ENCODE data around the gene PUS1. TPM values are rescaled to one million over a fixed set of nuclear protein-coding genes. Genes with fewer than 3 reads are reported as not detected.

Gene PUS1
- total RNA-seq, 6 experiments from 2014 or later = 14.7 to 23.1 (median 17.7) TPM

DNA sequence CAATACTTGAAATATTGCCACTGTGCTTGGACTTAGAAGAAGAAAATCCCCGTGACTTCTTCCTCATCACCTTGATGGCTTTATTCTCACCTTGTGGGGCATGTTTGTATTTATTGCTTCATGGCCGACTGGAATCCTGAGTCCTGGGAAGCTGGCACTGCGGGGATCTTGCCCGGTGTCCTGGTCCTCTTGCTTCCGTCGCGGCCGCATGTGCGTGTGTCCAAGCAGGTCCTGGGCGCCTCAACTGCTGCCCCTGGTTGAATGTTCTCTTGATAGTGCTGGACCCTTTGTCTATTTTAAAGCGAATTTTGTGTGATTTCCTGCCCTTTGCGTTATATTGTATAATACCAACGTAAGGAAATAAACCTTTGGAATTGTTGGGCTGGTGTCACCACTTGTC, 6.3 kb upstream of the PUS1 start:
- H3K27me3 ChIP-seq = no peaks in the 10 kb centered on the region
- intact Hi-C loops (cut with DNase I) = no loop called here
- no peak overlapping the region for H3K27ac ChIP-seq
- WGBS (ENCODE audit: insufficient coverage, low coverage, low lambda C conversion rate, missing lambda C conversion rate) = 87% methylated on average over 8 of the region's 13 CpGs
- TF ChIP-seq, protein P1, sequence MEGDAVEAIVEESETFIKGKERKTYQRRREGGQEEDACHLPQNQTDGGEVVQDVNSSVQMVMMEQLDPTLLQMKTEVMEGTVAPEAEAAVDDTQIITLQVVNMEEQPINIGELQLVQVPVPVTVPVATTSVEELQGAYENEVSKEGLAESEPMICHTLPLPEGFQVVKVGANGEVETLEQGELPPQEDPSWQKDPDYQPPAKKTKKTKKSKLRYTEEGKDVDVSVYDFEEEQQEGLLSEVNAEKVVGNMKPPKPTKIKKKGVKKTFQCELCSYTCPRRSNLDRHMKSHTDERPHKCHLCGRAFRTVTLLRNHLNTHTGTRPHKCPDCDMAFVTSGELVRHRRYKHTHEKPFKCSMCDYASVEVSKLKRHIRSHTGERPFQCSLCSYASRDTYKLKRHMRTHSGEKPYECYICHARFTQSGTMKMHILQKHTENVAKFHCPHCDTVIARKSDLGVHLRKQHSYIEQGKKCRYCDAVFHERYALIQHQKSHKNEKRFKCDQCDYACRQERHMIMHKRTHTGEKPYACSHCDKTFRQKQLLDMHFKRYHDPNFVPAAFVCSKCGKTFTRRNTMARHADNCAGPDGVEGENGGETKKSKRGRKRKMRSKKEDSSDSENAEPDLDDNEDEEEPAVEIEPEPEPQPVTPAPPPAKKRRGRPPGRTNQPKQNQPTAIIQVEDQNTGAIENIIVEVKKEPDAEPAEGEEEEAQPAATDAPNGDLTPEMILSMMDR (IDR thresholded peaks at IDR 0.05) = no peak
- no peak for TF ChIP-seq POLR2A (IDR thresholded peaks at IDR 0.05)
- ATAC-seq (no peak), DNase-seq (no peak)
- H3K36me3 ChIP-seq = peaks cover 0 to 30% (median 19%) of the 10 kb centered on the region in 4 donors
- no peaks in the 10 kb centered on the region for H3K9me3 ChIP-seq
- H3K4me1 ChIP-seq = no peaks in the 10 kb centered on the region
- H3K4me3 ChIP-seq = no peak overlapping the region

DNA sequence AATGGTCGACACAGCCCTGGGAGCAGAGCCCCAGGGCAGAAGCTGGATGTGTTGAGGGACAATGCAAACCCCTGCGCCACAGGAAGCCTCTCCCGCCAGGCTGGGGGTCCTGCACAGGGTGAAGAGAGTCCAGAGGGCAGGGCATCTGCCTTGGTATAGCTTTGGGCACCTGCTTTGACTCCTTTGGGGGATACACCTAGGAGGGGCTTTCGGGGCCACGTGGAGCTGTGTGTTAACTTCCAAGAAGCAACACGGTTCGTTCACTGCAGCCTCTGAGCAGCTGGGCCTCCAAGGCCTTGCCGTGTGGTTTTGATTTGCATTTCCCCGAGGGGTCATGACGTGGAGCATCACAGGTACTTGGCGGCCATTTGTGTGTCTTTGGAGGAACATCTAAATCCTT, 5.8 kb upstream of the PUS1 start:
- no peak overlapping the region for H3K4me3 ChIP-seq
- peaks cover 0 to 30% (median 19%) of the 10 kb centered on the region in 4 donors for H3K36me3 ChIP-seq
- ATAC-seq = peak in 1 of 4 donors; percentile 5
- TF ChIP-seq POLR2A (IDR thresholded peaks at IDR 0.05) = no peak
- TF ChIP-seq, protein P1 (IDR thresholded peaks at IDR 0.05) = no peak
- WGBS (ENCODE audit: insufficient coverage, low coverage, low lambda C conversion rate, missing lambda C conversion rate) = 81% methylated on average over 6 of the region's 11 CpGs
- no peak for DNase-seq
- intact Hi-C loops (cut with DNase I) = no loop called here
- H3K9me3 ChIP-seq = no peaks in the 10 kb centered on the region
- no peak overlapping the region for H3K27ac ChIP-seq
- H3K27me3 ChIP-seq = no peaks in the 10 kb centered on the region
- no peaks in the 10 kb centered on the region for H3K4me1 ChIP-seq

DNA sequence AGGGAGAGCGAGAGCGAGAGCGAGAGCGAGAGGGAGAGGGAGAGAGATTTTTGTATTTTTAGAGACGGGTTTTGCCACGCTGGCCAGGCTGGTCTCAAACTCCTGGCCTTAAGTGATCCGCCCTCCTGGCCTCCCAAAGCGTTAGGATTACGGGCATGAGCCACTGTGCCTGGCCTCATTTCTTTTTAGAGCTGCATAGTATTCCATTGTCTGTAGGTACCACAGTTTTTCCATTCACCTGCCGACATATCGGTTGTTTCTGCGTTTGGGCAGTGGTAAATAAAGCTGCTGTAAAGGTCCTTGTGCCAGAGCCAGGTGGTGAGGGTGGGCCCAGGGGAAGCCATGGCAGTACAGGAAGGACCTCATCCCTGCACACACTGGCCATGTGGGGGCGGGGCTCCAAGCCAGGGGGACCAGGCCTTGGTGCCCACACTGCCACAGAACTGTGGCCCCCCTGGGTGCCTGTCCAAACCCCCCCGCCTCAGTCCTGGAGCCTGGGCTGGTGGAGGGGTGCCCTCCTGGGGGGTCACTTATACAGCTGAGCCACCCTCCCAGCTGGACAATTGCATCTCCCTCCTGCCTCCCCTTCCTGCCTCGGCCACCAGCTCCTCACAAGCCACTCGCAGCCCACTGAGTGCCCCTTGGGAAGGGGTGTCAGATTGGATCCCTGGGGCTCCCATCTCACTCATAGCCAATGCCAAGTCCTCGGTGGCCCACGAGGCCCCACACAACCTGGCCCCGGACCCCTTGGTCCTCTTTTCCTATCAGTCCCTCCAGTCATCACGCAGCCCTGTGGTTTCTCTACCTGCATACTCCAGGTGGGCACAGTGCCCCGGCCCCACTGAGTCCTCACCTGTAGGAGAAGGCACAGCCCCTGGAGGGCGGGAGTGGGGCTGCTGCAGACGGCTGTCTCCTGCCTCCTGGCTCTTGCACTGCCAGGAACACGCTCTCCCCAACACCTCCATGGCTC, 1.7 kb upstream of the PUS1 start:
- DNase-seq = peak in 2 of 3 donors; percentile 54 to 56
- Histone ChIP-seq H3K36me3 (peaks cover 0 to 8% (median 2%) of the 10 kb centered on the region in 4 donors), H3K9me3 (no peaks in the 10 kb centered on the region), H3K4me1 (peaks cover 0 to 8% (median 0%) of the 10 kb centered on the region in 4 donors), H3K27me3 (no peaks in the 10 kb centered on the region), H3K27ac (no peak overlapping the region), H3K4me3 (no peak overlapping the region)
- 92% methylated on average over 11 of the region's 24 CpGs for WGBS (ENCODE audit: insufficient coverage, low coverage, low lambda C conversion rate, missing lambda C conversion rate)
- no peak for ATAC-seq
- TF ChIP-seq, protein P1 (IDR thresholded peaks at IDR 0.05) = no peak
- no peak for TF ChIP-seq POLR2A (IDR thresholded peaks at IDR 0.05)
- intact Hi-C loops (cut with DNase I) = no loop called here

DNA sequence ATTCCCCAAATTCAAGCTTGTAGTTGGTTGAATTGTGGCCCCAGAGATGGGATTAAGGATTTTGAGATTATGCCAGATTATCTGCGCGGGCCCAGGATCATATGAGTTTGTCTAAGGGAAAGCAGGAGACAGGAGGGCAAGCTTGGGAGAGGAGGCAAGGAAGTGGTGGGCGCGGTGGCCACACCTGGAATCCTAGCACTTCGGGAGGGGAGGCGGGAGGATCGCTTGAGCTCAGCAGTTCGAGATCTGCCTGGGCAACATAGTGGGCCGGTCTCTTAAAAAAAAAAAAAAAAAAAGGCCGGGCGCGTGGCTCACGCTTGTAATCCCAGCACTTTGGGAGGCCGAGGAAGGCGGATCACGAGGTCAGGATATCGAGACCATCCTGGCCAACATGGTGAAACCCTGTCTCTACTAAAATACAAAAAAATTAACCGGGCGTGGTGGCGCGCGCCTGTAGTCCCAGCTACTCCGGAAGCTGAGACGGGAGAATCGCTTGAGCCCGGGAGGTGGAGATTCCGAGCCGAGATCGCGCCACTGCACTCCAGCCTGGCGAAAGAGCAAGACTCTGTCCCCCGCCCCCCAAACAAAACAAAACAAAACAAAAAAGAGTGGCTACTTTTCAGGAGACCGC, 881 bp upstream of the PUS1 start:
- peak in 1 of 3 donors; percentile 52 for DNase-seq
- intact Hi-C loops (cut with DNase I) = no loop called here
- peak in 2 of 4 donors; percentile 2 for ATAC-seq
- no peak for TF ChIP-seq POLR2A (IDR thresholded peaks at IDR 0.05)
- TF ChIP-seq, protein P1 (IDR thresholded peaks at IDR 0.05) = no peak
- peaks cover 0 to 8% (median 0%) of the 10 kb centered on the region in 4 donors for H3K4me1 ChIP-seq
- H3K27me3 ChIP-seq = no peaks in the 10 kb centered on the region
- WGBS (ENCODE audit: insufficient coverage, low coverage, low lambda C conversion rate, missing lambda C conversion rate) = 39% methylated on average over 30 of the region's 33 CpGs
- peak overlapping the region; percentile 80 to 87 (median 85) for H3K4me3 ChIP-seq
- peaks cover 0 to 14% (median 6%) of the 10 kb centered on the region in 4 donors for H3K36me3 ChIP-seq
- no peaks in the 10 kb centered on the region for H3K9me3 ChIP-seq
- H3K27ac ChIP-seq = peak overlapping the region; percentile 62 to 80 (median 76)

Measured in right lobe of liver (tissue), 6 donors.